ENCODE measurements around the gene GRAP.

Gene GRAP

GRCh38 chr17:19017804-19018599, 28.8 kb downstream of the GRAP start:
- DNase-seq = no peak

- DNase-seq = no peak
These were observed 29.4 kb downstream of the GRAP start for GRCh38 chr17:19017401-19017800.

DNA sequence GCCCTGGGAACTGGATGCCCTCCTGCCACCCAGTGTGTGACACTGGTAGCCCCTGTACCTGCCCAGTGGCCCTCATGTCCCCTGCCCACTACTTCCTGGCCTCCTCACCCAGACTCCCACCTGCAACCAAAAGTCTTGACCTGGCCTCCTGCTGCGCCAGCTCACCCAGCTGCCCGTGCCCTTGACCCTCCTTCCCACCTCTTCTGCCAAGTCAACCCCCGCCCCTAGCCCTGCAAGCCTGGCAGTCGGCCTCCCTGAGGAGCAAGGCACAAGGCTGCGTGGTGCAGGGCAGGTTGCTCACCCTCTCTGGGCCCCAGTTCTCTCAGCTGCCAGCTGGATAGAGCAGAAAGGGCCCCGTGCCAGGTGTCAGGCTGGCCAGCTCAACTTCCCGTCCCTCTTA, 29.9 kb downstream of the GRAP start:
- no peak for DNase-seq

DNA sequence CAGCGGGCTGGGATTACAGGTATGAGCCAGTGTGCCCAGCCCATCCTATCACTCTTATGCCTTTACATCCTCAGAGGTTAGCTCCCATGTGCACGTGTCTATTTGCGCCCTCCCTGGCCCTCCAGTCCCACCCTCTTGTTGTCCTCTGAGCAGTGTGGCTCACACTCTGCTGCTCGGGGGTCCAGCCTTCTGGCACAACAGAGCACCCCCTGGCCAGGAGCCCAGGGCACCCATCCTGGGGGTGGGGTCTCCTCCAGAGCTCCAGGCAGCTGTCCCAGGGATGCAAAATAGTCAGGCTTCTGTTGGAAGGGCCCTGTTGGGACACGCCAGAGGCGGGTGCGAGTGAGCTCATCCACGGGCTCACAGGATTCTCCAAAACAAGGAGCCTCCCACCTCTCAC, 30.5 kb downstream of the GRAP start:
- no peak for DNase-seq

GRCh38 chr17:19015428-19015827, 31.3 kb downstream of the GRAP start:
- no peak for DNase-seq

DNA sequence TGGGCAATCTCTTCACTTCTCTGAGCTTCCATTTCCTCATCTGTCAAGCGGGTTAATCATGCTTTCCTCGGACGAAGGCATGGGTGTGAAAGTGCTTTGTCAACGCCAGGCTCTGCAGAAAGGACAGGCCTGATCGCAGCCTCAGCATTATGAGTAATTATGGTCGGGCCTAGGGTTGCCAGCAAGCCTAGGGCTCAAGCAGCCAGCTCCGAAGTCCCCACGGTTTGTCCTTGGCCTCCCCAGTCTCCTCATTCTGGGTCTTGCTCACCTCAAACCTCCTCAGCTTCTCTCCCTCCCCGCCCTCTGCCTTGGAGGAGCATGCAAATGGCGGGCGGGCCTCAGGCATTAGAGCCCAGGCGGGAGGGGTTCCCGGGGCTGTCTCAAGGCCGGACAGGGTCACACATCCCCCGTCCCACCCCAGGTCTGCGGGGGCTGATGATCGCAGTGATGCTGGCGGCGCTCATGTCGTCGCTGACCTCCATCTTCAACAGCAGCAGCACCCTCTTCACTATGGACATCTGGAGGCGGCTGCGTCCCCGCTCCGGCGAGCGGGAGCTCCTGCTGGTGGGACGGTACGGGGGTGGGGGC, 32.0 kb downstream of the GRAP start:
- no peak for DNase-seq

GRCh38 chr17:19013806-19014627, 32.7 kb downstream of the GRAP start:
- DNase-seq = no peak

GRCh38 chr17:19013226-19013625, 33.5 kb downstream of the GRAP start:
- no peak for DNase-seq

DNA sequence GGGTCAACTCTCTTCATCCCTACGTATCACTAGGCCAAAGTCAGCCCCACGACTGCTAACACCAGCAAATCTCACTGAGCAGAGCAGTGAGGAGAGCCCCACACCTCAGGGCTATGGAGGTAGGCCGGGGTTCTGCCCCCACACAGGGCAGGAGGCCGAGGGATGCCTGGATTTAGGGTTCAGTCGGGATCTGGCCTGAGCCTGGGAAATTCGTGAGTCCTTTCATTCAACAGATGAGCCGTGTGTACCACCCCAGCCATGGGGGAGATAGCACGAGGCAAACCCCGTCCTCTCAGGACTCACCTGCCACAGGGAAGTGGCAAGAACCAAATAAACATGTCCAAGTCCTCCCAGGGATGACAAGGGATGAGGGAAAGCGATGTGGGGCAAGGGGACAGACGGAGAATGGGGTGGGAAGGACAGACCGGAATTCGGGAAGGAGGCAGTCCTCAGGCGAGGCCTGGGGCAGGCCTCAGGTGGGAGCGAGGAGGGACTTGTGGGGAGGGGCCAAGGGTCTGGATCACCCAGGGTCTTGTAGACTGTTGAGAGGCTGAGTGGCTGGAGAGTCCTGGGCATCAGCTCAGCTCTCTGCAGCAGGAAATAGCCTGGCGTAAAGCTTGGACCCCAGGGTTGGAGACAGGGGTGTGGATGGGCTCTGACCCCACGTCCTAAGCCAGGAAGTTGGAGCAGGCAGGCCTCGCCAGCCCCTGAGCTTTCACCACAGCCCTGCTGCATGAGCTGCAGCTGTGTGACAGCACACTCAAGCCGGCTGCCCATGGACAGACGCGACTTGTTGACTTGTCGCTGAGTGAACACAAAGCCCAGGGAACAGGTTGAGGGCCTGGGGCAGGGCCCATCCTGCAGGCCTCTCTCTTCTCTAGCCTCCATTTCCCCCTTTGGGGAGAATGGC, 34.3 kb downstream of the GRAP start:
- no peak for DNase-seq

- no peak for DNase-seq
These were observed 35.2 kb downstream of the GRAP start for GRCh38 chr17:19011581-19011980.

DNA sequence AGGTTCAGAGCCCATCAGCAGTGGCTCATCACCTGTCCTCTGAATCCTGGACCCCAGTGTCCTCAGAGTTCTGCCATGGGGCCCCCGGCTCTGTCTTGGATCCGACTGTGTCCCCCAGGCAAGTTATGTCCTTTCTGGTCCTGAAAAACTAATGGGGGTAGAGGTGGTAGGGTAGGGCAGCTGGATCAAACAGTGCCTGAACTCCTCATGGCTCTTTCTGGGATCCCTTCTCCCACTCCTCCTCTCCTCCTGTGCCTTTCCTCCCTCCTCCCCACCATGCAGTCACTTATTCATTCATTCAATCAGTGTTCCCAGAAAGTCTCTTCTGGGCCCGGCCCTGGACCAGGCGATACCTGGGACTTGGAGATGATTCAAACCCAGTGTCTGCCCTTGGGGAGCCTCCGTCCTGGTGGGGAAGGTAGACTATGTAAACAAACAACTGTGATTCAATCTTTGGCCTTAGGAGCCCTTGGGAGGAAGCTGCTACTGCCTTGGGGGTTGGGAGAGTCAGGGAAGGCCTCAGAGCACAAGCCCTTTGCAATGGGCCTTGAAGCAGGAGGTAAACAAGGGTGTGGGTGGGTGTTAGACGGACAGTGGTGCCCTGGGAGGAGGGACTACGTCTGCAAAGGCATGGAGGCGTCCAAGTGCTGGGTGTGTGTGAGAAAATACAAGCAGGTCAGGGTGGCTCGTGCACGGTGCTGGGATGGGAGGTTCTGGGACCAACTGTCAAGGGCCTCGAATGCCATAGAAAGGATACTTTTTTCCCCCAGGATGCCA, 35.8 kb downstream of the GRAP start:
- no peak for DNase-seq

DNA sequence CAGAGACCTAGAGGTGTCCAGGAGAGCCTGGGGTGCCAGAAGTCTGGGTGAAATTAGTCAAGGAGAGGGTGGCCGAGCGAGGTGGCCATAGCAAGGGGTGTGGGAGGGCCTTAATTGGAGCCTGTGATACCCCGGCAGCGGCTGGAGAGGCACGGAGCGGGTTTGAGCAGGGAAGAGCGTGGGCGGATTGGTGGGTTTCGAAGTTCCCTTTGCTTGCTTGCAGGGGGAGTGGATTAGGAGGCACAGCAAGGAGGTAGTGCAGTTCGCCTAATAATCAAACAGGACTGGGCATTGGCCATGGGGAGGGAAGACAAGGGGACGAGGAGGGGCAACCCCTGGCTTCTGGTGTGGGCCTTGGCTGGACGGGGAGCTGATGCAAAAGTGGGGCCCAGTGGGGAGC, 36.8 kb downstream of the GRAP start:
- no peak for DNase-seq

DNA sequence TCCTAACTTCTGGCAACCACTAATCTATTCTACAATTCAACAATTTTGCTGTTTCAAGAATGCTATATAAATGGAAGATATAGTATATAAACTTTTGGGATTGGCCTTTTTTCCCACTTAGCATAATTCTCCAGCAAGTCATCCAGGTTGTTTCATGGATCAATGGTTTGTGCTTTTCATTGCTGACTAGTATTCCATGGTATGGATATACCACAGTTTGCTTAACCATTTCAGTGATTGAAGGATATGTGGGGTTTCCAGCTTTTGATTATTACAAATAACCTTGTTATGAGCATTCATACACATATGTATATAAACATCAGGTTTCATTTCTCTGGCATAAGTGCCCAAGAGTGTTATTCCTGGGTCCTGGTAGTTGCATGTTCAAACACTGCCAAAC, 40.1 kb downstream of the GRAP start:
- DNase-seq = no peak

DNA sequence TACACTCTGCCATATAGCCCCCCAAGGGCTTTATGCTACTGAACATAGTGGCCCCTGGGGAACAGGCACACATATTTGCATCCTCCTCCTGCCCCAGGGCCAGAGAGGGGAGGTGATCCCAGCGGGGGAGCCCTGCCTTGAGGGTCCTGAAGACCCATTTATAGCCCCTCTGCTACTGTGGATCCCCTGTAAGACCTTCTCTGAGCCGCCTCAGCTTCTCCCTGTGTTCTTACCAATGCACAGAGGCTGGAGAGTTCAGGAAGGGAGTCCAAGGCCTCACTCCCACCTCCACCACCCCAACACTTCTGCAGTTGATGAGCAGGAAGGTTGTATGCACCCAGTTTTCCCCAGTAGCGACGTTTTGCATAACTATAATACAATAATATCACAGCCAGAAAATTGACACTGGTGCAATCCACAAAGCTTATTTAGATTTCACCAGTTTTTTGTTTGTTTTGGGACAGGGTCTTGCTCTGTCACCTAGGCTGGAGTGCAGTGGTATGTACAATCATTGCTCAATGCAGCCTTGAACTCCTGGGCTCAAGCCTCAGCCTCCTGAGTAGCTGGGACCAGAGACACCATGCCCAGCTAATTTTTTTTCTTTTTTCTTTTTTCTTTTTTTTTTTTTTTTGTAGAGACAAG, 40.8 kb downstream of the GRAP start:
- no peak for DNase-seq

DNA sequence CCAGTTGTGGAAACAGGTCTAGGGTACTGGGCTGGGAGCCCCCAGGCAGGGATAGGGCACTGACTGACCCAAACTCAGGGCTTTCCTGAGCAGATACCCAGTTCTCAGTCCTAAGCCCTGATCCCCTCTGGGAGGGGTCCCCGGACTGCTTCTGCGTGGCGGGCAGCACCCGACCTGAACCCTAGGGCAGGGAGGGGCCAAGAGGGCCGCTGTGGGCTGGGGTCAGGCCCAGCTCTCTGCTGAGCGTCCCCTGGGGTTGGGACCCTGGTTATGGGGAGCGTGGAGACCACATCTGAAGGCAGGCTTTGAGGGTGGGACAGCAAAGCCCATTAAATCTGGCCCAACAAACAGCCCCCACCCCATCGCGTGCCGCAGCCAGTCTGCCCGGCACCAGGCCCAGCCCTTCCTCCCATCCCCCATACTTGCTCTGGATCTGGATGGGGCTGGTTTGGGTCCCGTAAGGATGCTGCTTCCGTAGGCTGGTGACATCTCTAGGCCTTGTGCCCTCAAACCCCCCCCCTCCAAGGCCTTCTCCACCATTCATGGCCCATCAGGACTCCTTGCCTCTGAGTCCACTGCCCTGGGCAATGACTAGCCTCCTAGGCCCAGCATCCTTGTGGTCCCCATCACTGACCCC, 41.5 kb downstream of the GRAP start:
- DNase-seq = no peak

GRCh38 chr17:19004421-19005136, 42.2 kb downstream of the GRAP start, which contains the start of gene FAM83G:
Gene FAM83G, minus strand, starts transcription at chr17:19004764. Its CDS starts 723 bp downstream, at chr17:19004041.
- peak; percentile 69 for DNase-seq

DNA sequence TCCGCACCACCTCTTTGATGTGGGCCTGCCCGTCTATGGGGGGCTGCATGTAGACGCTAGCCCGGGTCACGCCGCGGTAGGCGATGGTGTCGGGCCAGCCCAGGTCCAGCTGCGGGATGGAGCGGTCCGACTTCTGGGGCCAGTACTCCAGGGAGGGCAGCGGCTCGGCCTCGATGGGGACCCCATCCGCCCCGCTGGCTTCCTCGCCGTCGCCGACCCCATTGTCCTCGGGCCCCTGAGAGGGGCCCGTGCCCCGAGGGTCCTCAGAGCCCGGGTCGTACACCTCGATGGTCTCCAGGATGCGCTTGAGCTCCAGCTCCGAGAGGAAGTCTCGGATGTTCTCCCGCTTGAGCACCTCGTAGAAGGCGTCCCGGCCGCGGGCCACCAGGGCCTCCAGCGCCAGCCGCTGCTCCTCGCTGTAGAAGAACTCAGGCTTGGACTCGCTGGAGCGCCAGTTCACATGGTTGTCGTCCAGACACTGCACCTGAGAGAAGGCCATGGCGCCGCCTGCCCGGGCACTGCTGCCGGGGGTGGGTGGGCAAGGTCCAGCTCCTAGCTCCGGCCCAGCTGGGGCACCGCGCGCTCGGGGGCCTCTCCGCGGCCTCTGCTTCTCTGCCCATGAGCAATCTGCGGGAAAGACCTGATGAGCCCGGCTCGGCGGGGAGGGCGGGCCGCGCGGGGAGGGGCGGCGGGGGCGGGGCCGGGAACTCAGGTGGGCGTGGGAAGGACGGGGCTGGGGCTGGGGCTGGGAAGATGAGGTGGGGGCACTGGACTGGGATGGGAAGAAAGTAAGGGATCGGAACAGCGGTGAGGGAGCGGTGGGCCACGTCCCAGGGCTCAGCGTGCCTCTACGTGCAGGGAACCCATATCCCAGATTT, 43.0 kb downstream of the GRAP start:
- peak; percentile 66 for DNase-seq

DNA sequence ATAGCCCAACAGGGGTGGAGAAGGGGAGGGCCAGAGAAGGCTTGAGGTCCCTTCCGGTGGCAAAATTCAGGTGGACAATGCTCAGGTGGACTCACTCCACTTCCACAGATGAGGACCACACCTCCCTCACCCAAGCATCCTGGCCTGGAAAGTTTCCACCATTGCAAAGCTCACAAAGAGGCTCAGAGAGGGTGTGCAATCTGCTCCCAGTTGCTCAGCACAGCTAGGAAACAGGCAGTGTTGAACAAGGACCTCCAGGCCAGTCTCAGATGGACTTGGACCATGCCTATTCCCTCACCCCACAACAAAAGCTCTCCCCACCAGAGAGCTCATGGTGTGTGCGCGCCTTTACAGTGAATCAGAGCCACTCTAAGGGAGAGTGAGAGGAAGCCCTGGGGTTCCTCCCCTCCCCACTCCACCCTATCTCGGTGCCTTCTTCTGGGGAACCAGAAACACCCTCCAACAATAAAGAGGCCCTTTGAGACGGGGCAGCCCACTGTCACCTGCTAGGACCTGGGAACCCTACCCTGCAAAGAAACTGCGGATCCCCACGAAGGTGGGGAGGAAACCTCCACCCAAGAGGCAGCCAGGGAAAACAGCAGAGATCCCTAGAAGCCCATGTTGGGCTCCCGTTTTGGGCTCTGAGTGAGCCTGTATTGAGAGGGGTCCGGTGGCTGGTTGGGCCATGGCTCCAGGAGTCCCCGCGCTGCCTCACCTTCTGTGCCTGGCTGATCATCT, 43.8 kb downstream of the GRAP start:
- DNase-seq = no peak

Measured in NCI-H510A (cell line).